NCI-H1930 (cell line): ENCODE results near the gene IL17REL.

ENCODE experiments used
- DNase-seq, 2 experiments: peaks; one replicate each; lab custom pipeline; 2025; lab: John Stamatoyannopoulos, UW

IL17REL gene

DNA sequence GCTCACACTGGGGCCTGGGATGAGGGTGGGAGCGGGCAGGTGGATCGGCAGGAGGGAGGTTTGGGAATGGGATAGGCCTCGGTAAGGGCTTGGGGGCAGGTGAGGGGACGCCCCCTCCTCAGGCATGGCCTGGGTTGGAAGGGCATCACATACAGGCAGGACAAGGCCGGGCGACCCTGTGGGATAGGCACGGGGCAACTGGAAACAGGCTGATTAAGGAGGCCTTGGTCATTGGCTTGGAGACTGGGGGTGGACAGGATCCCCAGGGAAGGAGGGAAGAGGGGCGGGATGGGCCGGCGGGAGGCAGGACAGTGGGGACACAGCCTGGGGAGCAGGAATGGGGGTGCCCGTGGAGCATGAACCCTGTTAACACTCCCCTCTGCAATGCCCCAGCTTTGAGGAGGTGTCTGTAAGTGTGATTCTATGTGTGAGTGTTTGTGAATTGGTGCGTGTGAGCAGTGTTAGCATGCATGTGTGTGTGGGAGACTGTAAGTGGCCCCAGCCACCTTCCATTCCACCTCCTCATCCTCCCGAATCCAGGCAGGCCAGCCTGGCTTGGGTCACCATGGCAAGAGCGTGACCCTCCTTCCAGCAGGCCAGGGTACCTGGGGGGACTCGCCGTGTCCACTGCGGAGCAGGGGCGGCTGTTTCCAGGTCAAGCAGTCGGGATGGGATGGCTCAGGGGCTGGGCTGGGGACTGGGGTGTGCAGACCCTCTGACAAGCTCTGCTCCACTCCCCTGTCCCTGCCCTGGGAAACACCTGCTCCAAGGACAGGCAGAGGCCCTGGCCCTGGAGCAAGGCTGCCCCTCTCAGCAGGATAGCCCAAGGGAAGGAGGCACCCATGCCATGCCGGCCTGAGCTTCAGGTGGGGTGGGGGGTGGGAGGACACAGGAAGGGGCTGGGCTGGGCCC is 55.4 kb downstream of the IL17REL start:
- DNase-seq, result no peak

DNA sequence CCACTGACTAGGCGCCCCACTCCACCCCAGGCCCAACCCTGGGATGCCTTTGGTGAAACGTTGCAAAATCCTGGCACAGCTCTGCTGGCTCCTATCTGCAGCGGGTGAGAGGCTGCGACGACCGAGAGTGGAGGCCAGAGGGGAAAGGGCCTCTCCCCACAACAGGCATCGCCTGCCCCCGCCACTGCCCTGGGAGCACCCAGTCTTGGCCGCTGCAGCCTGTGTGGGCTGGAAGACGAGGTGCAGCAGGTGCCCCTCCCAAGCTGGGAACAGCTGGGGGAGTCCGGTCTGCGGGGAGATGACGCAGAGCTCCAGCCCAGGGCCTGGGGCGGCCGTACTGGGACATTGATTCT is 56.2 kb downstream of the IL17REL start:
- no peak for DNase-seq

- no peak for DNase-seq
Measured at GRCh38 chr22:49955581-49956417, 56.8 kb downstream of the IL17REL start.

GRCh38 chr22:49954991-49955580 is 57.5 kb downstream of the IL17REL start:
- DNase-seq, result no peak

- DNase-seq, result no peak
Measured at GRCh38 chr22:49954354-49954753, 58.2 kb downstream of the IL17REL start.

GRCh38 chr22:49953680-49954344 is 58.8 kb downstream of the IL17REL start:
- no peak for DNase-seq

GRCh38 chr22:49953027-49953679 is 59.4 kb downstream of the IL17REL start:
- DNase-seq, result no peak

GRCh38 chr22:49951986-49952896 is 60.3 kb downstream of the IL17REL start:
- no peak for DNase-seq

DNA sequence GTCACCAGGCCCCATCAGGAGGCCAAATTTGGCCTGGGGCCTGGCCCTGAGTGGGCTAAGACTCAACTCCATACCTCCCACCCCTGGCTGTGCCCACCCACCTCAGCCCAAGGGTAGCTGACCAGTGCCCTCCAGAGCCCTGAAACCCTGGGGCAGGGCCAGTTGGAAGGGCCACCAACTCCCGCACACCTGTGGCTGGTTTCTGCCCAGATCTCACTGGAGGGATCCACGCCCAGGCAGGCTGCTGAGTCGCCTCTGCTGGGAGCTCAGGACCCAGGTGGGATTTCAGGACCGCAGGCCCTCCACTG is 60.9 kb downstream of the IL17REL start:
- DNase-seq, result no peak

DNA sequence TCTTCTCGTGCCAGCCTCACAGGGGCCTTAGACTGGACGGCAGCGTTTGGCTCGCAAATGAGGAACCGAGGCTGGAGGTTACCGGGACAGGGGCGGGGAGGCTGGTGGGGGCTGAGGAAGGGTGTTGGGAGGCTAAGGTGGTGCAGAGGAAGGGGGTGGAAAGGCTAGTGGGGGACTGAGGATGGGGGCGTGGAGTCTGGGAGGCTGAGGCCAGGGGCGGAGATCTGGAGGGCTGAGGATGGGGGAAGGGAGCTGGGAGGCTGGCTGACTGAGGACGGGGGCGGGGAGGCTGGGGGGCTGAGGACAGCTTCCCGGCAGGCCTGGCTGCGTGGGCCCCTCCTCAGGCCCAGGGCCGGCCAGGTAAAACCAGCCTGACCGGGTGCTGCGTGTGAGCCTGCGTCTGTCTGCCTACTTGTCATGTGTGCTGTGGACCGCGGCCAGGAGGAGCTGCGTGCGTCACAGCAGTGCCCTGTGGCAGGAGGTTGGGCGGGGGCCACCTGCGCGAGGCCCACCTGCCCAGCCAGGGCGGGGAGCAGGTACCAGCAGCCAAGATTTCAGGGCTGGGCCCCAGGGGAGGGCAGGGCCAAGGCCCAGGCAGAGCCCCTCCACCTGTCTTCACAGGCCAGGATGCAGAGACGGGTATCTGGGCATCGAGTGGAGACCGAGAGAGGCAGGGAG is 61.4 kb downstream of the IL17REL start:
- no peak for DNase-seq

DNA sequence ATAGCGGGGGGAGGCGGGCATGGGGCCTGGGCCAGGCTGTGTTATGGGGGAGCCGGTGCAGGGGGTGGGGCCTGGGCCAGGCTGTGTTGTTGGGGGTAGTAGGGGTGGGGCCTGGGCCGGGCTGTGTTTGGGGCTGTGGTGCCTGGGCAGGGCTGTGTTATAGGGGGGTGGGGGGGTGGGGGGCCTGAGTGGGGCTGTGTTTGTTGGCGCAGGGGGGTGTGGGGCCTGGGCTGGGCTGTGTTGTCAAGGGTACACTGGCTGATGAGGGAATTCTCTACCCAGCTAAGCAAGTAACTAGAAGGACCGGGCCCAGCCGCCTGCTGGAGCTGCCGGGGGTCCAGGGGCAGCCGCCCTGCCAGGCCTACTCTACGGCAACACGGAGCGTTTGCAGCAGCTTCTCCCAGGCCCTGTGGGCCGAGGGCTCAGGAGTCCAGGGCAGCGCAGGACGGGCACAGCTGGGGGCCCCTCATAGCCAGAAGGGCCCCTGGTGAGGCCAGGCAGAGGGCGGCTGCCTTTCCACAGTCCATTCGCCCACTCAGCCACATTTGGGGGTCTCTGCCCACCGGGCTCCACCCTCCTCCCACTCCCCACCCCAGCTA is 62.1 kb downstream of the IL17REL start:
- DNase-seq, result no peak

DNA sequence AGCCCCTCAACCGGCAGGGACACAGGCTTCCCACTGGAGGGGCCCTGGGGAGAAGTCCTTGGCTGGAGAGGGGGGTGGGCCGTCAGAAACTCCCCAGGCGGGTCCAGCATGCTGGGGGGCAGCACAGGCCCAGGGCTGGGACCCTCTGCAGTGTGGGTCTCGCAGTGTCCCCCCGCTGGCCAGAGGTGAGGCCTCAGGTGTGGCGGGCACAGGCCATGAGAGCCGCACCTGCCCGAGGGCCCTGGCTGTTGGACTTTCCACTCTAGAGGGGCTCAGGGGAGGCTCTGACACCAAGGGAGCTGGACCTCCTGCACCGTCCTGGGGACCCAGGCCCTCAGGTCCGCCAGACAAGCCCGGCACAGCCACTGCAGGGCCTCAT is 62.7 kb downstream of the IL17REL start:
- DNase-seq, result no peak

- no peak for DNase-seq
Measured at GRCh38 chr22:49948958-49949913, 63.3 kb downstream of the IL17REL start.

DNA sequence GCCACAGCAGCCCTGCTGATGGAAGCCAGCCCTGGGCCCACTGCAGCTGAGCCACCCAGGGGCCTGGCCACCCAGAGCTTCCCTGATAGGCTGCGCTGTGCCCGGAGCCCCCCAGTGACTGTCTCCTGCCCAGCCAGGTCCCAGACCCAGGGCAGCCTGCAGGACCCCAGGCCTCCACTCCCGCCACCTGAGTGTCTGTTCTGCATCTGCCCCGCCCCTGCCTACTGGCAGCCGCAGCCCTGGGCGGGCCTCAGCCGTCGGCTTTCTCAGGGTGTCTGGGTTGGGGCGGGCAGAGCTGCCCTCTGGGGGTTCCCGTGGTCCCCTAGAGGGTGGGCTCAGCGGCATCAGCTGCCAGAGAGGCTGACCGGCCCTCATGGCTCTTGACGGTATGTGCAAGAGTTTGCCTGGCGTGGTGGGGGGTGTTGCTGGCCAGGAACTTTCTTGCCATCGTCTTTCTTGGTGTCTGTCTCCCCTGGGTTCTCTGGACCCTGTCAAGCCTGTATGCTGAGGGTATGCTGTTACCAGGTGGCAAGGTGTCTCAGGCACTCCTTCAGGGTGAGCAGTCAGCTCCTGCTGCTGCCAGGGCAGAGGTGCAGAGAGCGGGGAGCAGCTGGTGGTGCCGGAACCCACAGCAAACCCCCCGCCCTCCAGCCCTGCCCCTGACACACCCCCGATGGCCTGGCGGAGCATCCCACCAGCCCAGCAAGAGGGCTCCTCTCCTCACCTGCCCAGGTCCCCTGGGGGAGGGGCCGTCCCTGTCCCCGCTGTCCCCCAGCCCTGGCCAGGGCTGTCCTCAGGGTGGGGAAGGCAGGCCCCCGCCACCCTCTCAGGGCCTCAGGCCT is 64.2 kb downstream of the IL17REL start:
- DNase-seq, result no peak

DNA sequence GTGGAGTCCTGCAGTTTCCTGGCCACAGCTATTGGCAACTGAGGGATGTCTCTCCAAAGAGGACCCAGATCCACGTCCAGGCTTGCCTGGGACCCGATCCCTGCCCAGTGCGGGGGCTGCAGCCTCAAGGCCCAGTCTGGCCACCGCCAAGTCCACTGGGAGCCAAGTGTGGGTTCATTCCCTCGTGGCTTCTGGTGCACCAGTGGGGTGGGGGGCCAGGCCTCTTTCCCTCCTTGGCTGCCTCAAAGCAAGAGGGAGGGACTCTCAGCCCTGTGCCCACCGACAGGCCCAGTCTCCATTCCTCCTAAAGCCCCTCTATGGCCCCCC is 65.3 kb downstream of the IL17REL start:
- no peak for DNase-seq

DNA sequence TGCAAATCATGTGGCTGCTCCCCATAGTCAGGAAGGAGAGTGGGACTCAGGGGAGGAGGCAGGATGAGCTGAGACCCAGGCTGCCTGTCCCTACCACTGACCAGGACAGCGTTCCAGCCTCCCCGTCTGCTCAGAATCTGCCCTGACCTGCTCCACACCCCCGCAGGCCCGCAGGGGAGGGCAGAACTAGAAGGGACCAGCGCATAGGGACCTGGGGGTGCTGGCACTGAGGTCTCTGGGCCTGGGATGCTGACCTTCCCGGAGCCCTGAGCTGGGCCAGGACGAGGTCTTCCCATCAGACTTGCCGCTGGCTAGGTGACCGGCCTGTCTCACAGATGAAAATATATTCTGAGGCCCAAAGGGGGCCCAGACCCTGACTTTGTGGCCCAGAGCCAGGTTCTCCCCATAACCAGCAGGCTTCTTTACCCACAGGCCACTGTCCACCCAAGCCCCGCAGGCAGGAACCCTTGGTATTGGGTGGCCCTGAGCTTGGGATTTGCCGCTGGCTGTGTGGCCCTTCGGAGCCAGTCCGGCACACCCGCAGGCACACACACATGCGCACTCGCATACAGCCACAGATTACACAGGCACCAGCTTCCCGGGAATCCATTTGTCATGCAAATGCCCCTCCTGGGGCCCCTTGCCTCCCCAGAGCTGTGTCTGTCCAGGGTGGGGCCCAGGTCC is 65.8 kb downstream of the IL17REL start:
- no peak for DNase-seq
